NT2/D1 (cell line): ENCODE measurements around the gene AVL9.
"Not testable (repeated sequence)": the region's sequence is repeated elsewhere in the genome, so short reads cannot be mapped to it uniquely, and the experiment has no call there.

ENCODE experiments used
- SUZ12 ChIP-seq: IDR thresholded peaks from 2 replicates; pipeline ENCODE4 v1.6.1; 2011; ENCODE audit not compliant: insufficient read length, insufficient read depth; ENCODE audit errors: extremely low read depth
- ZNF274 ChIP-seq: IDR thresholded peaks from 2 replicates; pipeline ENCODE4 v1.6.1; 2011; ENCODE audit warnings: mild to moderate bottlenecking, low read depth, low read length

DNA sequence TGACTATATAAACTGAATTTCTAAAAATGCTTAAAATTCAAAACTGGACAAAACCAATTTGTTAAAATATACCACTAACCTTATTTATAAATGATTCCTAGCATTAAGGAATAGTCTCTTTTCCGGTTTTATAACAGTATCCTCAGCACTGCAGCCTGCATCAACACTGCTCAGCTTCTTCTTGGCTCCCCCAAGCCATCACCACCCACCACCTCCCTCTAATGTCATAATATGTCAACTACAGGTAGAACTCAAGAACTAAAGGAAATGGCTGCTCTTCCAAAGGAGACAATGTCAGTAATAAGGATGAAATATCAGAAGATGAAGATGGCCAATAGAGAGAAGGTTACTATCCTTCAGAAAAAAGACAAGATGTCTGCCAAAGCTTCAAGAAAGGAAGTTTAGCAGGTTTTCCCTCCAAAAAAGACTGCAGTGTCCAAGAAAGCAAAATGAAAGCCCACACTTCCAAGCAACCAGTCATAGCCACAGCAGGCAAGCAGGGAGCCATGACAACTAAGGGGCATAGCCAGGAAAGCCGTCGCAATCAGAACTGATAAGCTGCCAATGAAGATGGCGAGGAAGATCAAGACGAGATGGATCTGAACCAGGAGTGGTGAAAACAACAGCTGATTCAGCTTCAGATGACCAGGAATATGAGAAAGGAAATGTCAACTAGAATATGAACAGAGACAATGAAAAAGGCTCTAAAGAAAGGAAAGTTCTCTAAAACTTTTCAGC, 141.6 kb downstream of the AVL9 start:
- TF ChIP-seq ZNF274, SUZ12: not testable (repeated sequence)
